Measurements from ENCODE around the gene USP30. TPM values are rescaled to one million over a fixed set of nuclear protein-coding genes. Genes with fewer than 3 reads are reported as not detected.

USP30 gene, protein sequence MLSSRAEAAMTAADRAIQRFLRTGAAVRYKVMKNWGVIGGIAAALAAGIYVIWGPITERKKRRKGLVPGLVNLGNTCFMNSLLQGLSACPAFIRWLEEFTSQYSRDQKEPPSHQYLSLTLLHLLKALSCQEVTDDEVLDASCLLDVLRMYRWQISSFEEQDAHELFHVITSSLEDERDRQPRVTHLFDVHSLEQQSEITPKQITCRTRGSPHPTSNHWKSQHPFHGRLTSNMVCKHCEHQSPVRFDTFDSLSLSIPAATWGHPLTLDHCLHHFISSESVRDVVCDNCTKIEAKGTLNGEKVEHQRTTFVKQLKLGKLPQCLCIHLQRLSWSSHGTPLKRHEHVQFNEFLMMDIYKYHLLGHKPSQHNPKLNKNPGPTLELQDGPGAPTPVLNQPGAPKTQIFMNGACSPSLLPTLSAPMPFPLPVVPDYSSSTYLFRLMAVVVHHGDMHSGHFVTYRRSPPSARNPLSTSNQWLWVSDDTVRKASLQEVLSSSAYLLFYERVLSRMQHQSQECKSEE
- total RNA-seq = 4.2 and 14.3 TPM in 2 replicates

GRCh38 chr12:109052414-109053323 lies at the start of gene USP30:
TSS of gene USP30 (plus strand) at chr12:109052576. CDS start at chr12:109052679, 103 bp downstream.

DNA sequence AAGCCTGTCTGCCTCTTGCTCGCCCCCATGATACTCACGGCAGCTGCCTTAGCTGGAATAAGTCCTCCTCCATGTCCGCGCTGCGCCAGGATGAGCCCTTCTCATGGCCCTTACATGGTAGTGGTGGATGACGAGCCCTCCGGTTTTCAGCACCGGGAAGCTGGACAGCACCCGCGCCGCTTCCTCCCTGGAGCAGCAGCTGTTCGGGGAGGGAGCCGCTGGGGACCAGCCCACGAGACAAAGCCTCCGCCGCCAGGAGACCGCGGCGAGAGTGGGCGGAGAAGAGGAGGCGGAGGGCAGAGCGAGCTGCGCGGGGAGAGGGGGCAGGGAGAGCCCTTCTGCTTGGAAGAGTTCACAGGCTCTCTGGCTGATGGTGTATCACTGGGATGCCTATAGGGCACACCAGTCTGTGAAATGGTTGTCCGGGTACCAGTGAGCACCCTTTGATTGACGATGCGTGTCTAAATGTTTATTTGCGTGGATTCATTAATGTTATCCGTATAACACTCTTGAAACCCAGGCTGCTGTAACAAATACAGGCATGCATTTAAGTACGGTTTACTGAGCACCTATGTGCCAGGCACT lies 31.5 kb upstream of the USP30 start, which contains the start of gene SVOP:
Gene SVOP (minus strand): TSS at position 273 of the 585 bp plus-strand sequence. CDS start 200 bp downstream, at position 73.

GRCh38 chr12:109093022-109093918 lies 40.9 kb downstream of the USP30 start, which contains the start of gene ALKBH2:
TSS of gene ALKBH2 (minus strand) at chr12:109093472. CDS start at chr12:109092786, 686 bp downstream.

GRCh38 chr12:109097435-109098182 lies 45.2 kb downstream of the USP30 start, which contains the start of gene UNG:
TSS of gene UNG (plus strand) at chr12:109097597. CDS start at chr12:109097680, 83 bp downstream.

GRCh38 chr12:109115758-109116610 lies 63.6 kb downstream of the USP30 start, which contains the start of gene ACACB:
TSS of gene ACACB (plus strand) at chr12:109116587. CDS start at chr12:109139406, 22,819 bp downstream.

Other genes with a start within 250 kb of the USP30 start
- 17.2 and 17.5 TPM in 2 replicates for gene SSH1, start 195.0 kb upstream of the USP30 start, total RNA-seq
- gene DAO, start 172.5 kb upstream of the USP30 start, total RNA-seq = not detected in 2 replicates
- not detected in 2 replicates for gene SVOP, start 31.5 kb upstream of the USP30 start, total RNA-seq
- gene ALKBH2, start 40.9 kb downstream of the USP30 start, total RNA-seq = 11.4 and 12.3 TPM in 2 replicates
- gene UNG, start 45.0 kb downstream of the USP30 start, total RNA-seq = 8.4 and 9.9 TPM in 2 replicates
- 0.90 and 0.97 TPM in 2 replicates for gene ACACB, start 64.0 kb downstream of the USP30 start, total RNA-seq